COR-L47 (cell line): ENCODE data around the gene ZNF565.
A peak's percentile ranks its signal among the peaks of the same experiment; 100 is the strongest.
"Not testable (repeated sequence)": the region's sequence is repeated elsewhere in the genome, so short reads cannot be mapped to it uniquely, and the experiment has no call there.

ENCODE experiments used
- DNase-seq: peaks from one replicate; lab custom pipeline; 2025; lab: John Stamatoyannopoulos, UW

Gene ZNF565

DNA sequence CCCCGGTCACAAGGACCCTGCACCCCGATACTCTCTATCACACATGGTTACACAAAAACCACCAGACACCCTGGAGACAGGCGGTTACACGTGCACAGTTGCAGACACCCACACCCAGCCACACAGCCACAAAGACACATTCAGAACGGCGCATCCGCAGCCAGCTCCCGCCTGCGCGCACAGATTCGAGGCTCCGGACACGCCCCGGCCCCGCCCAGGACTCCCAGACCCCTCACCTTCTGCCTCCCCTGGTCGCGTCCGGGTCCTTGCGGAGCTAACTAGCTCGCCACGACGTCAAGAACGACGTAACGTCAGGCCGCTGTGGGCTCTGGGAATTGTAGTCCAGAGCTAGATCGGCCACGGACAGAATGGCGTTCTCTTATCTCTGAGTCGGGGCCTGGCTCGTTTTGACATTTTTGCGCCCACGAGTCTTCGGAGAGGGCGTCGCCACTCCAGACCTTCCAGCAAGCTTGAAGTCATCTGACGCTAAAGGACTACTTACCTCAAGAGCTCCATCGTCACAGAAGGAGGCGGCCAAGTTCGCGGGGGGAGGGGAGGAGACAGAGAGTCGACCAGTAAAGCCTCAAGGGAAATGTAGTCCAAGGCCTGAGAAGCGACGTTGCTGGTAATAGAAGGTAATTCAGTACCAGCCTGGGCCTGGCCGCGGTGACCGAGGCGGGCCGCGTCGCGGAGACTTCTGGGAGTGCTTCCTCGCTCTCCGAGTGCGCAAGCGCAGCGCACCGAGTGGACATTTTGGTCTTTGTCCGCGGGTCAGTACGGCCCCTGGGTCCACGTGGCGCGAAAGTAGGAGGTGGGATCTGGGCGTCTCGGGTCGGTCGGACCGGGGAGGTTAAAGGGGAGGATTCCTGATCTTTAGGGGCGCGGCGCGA is at the start of gene ZNF565, which contains the start of gene ZNF146:
ZNF565 (minus strand) TSS at position 280 of the 890 bp plus-strand sequence. CDS start 12,680 bp downstream, outside the sequence.
ZNF146 (plus strand) TSS at position 721 of the 890 bp plus-strand sequence. CDS start 21,335 bp downstream, outside the sequence.
- DNase-seq, result peak; percentile 98

GRCh38 chr19:36259211-36259610 is 44.7 kb upstream of the ZNF565 start:
- no peak for DNase-seq

GRCh38 chr19:36258028-36258875 is 43.8 kb upstream of the ZNF565 start:
- DNase-seq, result no peak

- no peak for DNase-seq
Observed at GRCh38 chr19:36257520-36257876, 43.0 kb upstream of the ZNF565 start.

- DNase-seq, result no peak
Observed at GRCh38 chr19:36256853-36257519, 42.5 kb upstream of the ZNF565 start.

DNA sequence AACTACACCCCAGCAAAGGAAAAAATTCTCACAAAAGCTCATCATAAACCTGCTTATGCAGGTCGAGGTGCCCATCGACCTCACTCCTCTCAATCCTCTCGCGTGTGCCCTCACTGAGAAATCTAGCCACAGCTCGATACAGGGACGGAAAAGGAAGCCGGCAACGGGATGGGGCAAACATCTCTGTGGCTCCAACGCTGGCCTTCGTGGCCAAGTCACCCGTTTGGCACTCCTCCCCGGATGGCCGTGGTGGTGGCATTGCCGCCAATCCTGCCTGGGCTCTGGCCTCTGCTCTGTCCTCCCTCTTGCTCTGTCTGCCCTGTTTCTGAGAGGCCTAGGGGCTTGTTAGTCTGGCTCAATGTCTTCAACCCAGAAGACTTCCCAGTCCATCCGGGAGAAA is 41.6 kb upstream of the ZNF565 start:
- no peak for DNase-seq

GRCh38 chr19:36255316-36255715 is 40.9 kb upstream of the ZNF565 start:
- DNase-seq, result no peak

DNA sequence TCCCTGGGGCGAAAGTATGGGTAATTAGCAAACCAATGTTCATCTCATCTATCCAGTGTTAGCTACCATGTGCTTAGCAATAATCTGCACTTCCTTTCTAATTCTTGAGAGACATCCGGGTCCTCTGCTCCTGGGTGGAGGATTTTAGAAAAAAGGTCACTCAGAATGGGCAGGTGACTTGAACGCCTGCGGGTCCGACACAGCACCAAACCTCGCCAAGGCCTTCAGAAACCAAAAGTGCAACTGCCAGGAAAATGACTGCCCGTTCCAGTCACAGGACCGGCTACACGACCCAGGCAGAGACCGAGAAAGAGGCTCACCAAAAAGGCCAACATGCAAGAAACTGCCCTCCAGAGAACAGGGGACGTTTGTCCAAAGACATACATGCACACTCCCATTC is 40.4 kb upstream of the ZNF565 start:
- no peak for DNase-seq

- DNase-seq, result no peak
Observed at GRCh38 chr19:36252047-36252446, 37.6 kb upstream of the ZNF565 start.

GRCh38 chr19:36246006-36246481 is 31.6 kb upstream of the ZNF565 start:
- no peak for DNase-seq

DNA sequence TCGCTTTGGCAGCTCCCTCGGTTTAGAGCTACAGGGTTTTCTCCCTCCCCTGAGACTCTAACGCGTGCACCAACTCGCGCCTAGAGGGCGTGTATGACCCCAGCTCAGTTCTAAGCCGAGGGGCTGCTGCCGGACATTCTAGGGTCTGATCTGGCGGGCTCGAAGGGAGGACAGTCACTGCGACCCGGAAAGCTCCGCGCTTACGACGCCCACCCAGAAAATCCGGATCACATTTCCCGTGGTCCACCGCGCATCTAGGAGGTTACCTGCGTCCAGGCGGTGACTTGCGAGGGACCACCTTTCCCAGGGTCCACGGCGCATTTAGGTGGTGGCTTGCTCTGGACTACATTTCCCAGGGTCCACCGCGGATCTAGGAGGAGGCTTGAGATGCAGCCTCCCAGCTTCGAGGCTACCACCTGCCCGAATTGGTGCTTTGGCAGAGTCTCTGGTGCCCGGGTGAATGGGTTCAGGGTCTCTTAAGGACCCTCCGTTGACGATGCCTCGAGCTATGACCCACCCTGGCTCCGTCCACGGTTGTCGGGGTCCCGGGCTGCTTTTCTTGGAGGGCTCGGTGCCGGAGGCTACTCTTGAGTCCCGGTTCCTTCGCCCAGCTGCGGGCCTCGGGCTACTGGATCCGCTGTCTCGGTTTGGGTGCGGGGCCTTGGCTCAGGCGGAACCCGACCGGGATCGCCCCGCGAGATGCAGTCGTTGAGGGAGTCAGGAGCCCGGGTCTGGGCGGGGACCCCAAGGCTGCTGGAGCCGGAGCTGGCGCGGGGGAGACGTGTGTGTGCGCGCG is 30.9 kb upstream of the ZNF565 start:
- no peak for DNase-seq

GRCh38 chr19:36244066-36244465 is 29.6 kb upstream of the ZNF565 start:
- no peak for DNase-seq

DNA sequence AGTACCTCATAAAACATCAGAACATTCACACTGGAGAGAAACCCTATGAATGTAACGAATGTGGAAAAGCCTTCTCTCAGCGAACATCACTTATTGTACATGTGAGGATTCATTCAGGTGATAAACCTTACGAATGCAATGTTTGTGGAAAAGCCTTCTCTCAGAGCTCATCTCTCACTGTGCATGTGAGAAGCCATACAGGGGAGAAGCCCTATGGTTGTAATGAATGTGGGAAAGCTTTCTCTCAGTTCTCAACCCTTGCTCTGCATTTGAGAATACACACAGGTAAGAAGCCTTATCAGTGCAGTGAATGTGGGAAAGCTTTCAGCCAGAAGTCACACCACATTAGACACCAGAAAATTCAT is 22.5 kb upstream of the ZNF565 start:
- DNase-seq, result no peak

DNA sequence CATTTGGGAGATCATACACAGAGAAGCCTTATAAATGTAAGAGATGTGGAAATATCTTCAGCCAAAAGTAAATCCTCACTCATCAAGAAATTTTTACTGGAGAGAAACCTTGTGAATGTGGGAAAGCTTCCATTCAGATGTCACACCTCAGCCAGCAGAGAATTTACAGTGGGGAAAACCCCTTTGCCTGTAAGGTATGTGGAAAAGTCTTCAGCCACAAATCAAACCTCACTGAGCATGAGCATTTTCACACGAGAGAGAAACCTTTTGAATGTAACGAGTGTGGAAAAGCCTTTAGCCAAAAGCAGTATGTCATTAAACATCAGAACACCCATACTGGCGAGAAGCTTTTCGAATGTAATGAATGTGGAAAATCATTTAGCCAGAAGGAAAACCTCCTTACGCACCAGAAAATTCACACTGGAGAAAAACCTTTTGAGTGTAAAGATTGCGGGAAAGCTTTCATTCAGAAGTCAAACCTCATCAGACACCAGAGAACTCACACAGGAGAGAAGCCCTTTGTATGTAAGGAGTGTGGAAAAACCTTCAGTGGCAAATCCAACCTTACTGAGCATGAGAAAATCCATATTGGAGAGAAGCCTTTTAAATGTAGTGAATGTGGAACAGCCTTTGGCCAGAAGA is 22.0 kb upstream of the ZNF565 start:
- DNase-seq, result no peak

- DNase-seq, result not testable (repeated sequence)
Observed at GRCh38 chr19:36233626-36234025, 19.2 kb upstream of the ZNF565 start.

DNA sequence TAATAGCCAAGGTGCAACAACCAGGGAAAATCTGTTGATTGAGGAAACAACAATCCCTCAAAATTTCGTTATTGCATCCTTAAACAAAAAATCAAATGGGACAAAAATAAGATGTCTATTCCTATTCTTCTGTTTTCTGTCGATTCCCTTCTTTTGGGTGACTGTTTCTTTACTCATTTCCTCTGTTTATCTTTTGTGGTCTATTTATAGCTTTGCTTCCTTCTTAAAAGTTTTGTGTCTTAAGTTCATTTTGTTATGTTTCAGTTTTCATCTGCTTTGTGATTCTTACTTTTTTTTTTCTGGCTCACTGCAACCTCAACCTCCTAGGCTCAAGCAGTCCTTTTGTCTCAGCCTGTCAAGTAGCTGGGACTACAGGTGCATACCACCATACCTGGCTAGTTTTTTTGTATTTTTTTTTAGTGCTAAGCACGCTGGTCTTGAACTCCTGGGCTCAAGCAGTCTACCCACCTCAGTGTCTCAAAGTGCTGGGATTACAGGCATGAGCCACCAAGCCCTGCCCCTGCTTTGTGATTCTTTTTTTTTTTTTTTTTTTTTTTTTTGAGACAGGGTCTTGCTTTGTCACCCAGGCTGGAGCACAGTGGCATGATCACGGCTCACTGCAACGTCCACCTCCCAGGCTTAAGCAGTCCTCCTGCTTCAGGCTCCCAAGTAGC is 10.9 kb upstream of the ZNF565 start:
- DNase-seq, result no peak

GRCh38 chr19:36222503-36222902 is 8.0 kb upstream of the ZNF565 start:
- no peak for DNase-seq

GRCh38 chr19:36221474-36221873 is 7.0 kb upstream of the ZNF565 start:
- no peak for DNase-seq

DNA sequence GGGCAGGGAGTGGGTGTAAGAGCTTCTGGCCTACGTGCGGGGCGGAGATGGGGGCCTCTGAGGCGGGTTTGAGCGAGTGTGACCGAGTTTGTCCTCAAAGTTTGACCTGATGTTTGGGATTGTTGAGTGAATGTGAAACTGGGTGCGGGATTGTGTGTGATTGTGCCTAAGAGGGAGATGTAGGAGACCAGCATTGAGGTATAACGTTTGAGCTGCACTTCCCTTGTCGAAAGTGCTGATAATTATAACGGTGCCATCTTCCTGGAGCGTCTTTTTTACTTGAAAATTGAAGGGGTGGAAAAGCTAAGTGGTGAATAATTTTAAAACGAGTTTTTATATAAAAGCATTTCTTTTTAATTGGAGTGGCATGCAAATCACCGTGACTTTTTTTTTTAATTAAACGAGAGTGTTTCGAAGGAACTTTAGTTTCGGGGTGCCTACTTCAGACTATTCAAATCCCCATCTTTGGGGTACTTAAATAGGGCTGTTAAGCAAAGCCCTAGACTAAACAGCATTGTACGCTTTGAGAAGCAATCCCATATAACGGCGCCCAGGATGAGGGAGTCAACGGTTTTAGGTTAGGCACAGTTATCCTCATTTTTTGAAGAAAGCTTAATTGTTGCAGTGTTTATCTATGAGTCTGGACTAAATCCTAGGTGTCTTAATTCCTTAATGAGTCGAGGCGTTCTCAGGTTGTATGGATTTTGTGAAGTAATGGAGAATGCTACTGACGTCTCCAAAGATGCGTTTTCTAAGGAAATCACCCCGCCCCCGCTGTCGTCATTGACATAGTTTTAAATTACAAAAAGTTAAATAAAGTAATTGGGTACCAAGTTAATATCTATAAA is 1.0 kb upstream of the ZNF565 start:
- peak; percentile 13 for DNase-seq
